Endothelial cell of umbilical vein (primary cell): ENCODE results near the gene SDK2.

Source experiments
- CTCF ChIP-seq, 2 donors: IDR thresholded peaks; 1 replicate in 1 of 2; 2 replicates in 1 of 2; pipeline ENCODE4 v1.5.1; 2011; ENCODE audit warnings: low read length in 2 of 2, mild to moderate bottlenecking in 2 of 2, moderate library complexity in 2 of 2, control low read depth in 1 of 2, inconsistent platforms in 1 of 2, low read depth in 1 of 2; ENCODE audit not compliant: insufficient read depth in 1 of 2; ENCODE audit errors: extremely low read depth in 1 of 2
- EZH2 ChIP-seq: IDR thresholded peaks from 2 replicates; pipeline ENCODE4 v1.6.1; 2012; ENCODE audit warnings: borderline replicate concordance, low read depth, mild to moderate bottlenecking, moderate library complexity, low read length, inconsistent platforms; ENCODE audit not compliant: severe bottlenecking
- FOS ChIP-seq: IDR thresholded peaks from 2 replicates; pipeline ENCODE4 v1.6.1; 2011; ENCODE audit warnings: mild to moderate bottlenecking, low read length, moderate library complexity, borderline replicate concordance; ENCODE audit not compliant: insufficient read depth
- JUN ChIP-seq: IDR thresholded peaks from 2 replicates; pipeline ENCODE4 v1.6.1; 2011; ENCODE audit warnings: borderline replicate concordance, low read depth; ENCODE audit not compliant: insufficient read length, insufficient read depth
- POLR2A ChIP-seq: IDR thresholded peaks from 2 replicates; pipeline ENCODE4 v1.6.1; 2012; ENCODE audit warnings: low read depth, mild to moderate bottlenecking, control low read depth, low read length

DNA sequence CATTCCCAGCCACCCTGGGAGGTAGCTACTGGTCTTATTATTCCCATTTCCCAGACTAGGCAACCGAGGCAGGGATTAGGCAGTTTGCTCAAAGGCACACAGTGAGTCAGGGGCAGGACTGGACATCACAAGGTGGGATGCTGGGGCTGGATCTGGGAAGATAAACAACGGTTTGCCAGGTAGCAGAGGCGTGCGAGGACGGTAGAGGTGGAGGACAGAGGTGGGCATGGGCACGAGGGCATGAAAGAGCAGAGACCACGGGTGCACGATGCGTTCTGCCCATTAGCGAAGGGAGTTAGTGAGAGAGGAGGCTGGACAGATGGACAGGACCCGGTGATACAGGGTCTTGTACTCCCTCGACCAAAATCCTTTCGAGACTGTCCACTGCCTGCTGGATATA, 148.0 kb downstream of the SDK2 start:
- TF ChIP-seq CTCF (IDR thresholded peaks at IDR 0.05; ENCODE audit: extremely low read depth in 1 of 2, insufficient read depth in 1 of 2, low read depth in 1 of 2, low read length in 2 of 2) (no peak), EZH2 (no peak), JUN (no peak), POLR2A (no peak), FOS (no peak)
